Raji (cell line): ENCODE results near the gene RTP2.
A peak's percentile ranks its signal among the peaks of the same experiment; 100 is the strongest.

Experiments used
- POLR2A ChIP-seq: IDR thresholded peaks from 2 replicates; pipeline ENCODE4 v1.6.1; 2011; ENCODE audit warnings: low read depth, low read length, control low read depth; ENCODE audit not compliant: insufficient read depth

RTP2 gene

DNA sequence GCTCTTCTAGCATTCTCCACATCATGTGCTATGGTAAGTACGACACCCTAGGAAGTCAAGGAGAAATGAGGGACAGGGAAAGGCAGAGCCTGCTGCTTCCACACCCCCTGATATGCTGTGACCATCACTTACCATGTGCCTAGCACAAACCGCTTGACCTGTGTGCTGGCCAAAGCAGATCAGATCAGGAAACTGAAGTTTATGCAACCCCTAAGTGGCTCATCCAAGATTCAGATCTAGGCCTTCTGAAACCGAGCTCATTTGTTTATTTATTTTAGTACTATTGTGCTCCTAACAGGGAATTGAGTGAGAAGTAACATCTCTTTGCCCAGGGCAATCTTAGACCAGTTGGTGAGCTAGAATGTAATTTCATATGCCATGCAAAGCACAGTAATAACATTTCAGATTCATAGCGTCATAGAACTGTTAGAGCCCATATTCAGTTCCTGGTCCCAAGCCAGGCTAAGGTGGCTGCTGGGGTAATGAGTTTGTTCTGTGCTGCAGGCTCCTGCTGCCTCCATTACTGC lies at the start of gene RTP2:
RTP2 (minus strand) TSS at position 51 of the 527 bp plus-strand sequence. CDS start 429 bp downstream, outside the sequence.
- TF ChIP-seq POLR2A = no peak

DNA sequence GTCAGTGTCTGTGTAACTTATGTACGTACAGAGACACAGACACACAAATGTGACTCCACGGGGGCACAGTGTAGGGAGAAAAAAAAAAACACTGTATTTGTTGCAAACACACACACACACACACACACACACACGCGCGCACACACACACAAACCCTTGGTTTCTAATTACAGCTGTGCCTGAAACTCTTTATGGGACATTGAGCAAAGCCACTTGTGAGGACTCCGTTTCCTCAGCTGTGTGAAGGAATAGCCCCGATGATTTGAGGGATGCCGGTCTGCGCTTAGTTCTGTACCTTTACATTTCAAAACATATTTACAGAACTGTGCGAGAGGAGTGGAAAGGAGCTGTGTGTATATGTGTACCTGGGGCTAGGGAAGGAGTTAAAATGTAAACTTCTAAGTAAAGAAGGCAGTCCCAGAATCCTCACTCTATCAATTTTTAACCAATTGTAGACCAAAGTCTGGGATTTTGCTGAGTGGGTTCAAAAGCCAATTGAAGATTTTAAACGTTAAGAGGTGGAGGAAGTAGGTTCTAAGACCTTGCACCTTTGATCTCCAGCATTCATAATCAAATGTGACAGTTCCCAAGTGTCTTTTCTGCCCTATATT lies 48.3 kb upstream of the RTP2 start:
- TF ChIP-seq POLR2A = no peak

DNA sequence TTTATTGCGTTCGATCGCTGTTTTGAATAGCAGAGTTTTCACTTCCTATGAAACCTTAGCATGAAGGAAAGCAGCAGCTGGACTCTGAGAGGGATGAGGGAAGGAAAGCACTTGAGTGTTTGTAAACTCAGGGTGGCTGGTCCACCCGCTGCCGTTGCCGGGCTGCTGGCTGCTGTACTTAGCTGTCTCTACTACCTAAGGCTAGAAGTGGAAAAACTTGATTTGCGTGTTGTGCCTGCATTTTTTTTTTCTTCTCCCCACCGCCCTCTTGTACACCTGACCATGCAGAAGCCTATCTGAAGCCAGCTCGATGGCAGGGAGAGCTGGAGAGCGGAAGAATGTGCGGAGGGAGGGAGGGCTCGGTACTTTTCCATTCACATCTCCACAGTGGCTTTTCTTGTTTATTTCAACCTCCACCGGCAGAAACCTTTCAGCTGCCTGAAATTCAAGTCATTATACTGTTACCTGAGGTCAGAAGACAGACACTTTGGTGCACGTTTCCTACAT lies 47.7 kb upstream of the RTP2 start:
- TF ChIP-seq POLR2A = 0 out of 2 replicates have a peak, but pooled peaks have one; percentile 27

- TF ChIP-seq POLR2A = peak; percentile 23; the same call in 1 of the 2 replicates
Measured at GRCh38 chr3:187748050-187748481, 45.7 kb upstream of the RTP2 start.

DNA sequence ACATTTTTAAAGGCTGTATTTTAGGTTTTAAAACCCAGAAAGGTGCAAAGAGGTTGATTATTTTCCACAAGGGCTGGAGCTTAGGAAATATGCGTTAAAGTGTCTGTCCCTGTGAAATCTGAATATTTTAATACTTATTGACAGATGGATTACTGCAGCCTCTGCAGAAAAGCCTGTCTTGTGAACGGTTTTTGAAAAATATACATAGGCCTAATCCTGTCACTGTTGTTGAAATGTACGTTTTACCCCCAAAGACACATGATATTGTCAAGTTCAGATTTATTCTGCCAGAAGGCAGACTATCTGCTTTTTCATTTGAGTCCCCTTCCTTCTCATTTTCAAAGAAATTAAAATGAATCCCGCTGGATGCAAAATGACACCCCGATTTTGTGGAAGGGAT lies 45.1 kb upstream of the RTP2 start:
- no peak for TF ChIP-seq POLR2A

DNA sequence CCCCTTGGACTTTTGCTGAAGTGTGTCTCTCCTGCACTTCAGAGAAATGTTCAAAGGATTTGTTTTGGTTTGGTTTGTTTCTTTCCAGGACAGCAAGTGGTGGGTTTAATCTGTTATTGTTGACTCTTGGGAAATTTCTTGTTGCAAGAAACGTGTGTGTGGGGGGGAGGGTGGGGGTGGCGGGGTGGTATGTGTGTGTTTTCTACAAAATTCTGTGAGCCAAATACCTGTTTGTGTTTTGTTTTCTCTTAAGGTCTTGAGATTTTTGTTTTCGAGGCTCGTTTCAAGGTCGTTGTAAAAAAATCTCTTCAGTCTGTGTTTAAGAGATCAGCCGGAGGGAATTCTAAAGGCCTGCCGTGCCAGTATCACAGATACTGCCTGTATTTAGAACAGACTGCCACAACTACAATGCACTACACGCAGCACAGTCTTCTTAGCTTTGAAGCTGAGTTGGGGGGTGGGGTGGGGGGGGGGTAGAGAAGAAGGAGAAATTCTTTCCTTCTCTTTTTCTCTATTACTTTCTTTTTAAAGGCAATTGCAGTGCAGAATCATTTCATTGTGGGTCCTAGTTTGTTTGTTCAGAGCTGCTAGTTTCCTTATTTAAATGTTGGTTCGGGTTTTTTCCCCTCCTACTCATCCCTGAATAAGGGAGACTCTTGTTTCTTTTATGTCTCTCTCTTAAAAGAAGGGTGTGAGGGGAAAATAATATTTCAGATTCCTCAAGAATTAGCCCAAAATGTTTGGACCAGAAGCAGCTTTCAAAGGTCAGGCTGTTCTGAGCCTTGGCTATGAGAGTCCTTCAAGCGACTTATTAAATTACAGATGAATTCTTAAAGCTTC lies 44.3 kb upstream of the RTP2 start:
- TF ChIP-seq POLR2A = peak; percentile 35; the same call in 1 of the 2 replicates

- TF ChIP-seq POLR2A = no peak
Measured at GRCh38 chr3:187746059-187746441, 43.7 kb upstream of the RTP2 start.

DNA sequence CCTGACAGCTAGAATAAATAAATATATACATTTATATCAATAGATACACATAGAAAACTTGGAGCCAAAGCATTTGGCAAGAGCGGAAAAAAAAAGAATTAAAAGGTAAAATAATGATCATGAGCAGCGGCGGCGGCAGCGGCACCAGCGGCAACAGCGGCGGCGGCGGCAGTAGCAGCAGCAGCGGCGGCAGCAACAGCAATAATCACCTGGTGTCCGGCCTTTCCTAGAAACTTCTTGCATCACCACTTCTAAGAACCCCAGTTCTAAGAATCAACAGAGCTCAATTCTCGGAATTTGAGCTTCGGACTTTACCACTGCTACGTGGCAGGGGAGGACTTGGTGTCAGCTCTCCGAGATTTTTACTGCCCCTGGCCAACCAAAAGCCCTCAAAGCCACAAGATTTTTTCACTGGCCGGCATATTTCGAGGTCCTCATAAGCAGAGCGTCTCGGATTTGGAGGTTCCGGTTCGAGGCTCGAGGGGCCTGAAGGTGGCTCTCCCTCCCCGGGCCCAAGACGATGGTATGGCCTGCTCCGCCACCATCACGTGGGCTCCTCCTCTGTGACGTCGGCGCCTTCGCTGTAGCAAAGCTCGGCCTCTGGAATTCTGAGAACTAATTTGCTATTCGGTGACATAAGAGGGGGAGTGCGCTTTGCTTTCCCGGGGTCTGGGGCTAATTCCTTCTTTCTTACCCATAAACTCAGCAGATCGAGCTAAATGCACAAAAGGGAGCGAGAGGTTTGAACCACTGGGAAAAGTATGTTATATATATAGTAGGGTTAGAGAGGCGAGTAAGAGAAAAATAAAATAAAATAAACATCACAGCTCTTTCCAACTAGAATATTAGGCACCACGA lies 43.1 kb upstream of the RTP2 start, which contains the start of gene BCL6:
BCL6 (minus strand) TSS at position 268 of the 858 bp plus-strand sequence. CDS start 11,775 bp downstream, outside the sequence.
- TF ChIP-seq POLR2A = peak; percentile 62

DNA sequence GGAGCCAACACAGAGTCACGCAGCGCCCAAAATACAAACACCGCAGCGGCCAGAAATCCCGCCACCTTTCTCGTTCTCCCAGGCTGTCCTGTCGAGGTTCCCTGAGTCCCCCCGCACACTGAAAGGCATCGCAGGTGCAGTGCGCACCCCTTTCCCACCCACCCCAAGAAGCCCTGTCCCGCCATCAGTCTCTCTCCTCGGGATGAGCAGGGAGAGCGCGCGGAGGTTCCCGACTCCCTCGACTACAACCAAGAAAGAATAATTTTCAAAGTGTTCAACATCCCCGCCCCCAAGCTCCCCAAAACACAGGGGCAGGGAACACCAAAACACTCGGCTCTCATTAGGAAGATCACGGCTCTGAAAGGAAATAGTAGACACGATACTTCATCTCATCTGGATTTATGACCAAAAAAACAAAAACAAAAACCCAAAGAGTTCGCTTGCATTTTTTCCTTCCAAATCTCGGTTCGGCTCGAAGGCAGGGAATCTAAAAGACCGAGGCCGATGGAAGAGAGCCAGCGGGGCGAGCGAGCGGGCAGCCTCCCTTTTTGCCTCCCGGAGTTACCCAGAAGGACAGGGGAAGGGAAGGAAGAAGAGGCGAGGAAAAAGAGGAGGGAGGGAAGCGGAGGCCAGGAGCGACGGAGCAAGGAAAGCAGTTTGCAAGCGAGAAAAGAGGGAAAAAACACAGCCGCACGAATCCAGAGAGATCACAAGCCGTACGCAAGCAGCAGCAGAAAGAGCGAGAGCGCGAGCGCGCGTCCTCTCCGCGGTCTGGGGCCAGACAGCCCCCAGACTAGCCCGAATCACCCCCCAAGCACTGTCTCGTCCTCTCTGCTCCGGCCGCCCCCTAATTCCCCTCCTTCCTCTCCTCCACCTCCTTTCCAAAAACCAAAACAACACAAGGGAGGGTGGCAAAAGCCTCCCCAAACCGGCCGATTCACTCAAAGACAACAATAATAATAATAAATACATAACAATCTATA lies 42.1 kb upstream of the RTP2 start:
- peak; percentile 37; the same call in 1 of the 2 replicates for TF ChIP-seq POLR2A

- TF ChIP-seq POLR2A = peak; percentile 34; the same call in 1 of the 2 replicates
Measured at GRCh38 chr3:187743195-187744141, 41.1 kb upstream of the RTP2 start.

DNA sequence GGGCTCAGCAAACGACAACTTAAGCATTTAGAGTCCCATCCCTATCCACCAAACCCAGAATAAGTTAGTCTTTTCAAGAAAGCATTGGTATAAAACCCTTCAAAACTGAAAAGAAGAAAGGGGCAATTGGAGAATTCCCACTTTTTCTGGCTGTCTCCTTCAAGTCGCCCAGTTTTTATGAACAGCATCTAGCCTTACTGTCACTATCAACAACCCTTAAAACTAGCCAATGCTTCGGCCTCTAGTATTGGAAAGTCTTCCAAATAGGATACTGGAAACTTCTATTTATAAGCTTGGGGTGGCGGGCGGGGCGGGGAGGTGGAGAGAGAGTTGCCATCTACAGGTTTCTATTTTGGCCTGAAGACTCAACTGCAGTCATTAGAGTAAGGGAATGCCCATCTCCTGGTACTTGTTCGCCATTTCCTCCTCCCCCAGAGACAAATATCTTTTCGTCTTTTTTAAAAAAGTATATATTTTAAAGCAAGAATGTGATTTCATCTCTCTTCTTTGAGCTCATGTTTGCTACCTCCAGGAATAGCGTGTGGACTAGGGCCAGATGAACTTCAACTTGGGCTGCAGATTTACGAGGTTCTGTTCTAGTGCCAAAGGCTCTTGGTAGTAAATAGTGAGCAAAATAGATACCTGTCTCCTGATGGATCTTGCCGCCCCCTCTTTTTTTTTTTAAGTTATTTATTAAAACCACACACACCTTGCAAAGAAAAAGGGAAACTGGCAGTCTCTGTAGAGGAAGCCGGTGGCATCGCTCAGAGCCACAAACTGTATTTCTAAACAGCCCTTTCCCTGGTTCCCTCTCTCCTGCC lies 40.2 kb upstream of the RTP2 start:
- TF ChIP-seq POLR2A = no peak
